HEK293 (cell line): ENCODE measurements around the gene SERGEF.

ENCODE experiments used
- CTCF ChIA-PET: fragments of 350-600 bp; formaldehyde crosslinking; extraction: SDS; loops from one replicate; lab custom pipeline; 2021; ENCODE audit warnings: antibody characterized with exemption; lab: Yijun Ruan, JAX
- POLR2A ChIA-PET: fragments of 300-600 bp; formaldehyde crosslinking; extraction: SDS; loops from one replicate; lab custom pipeline; 2020; ENCODE audit warnings: antibody characterized with exemption, inconsistent platforms; lab: Yijun Ruan, JAX
- H3K27ac ChIP-seq: fragments of 200-500 bp; sonication (Bioruptor generic); 2 replicates; pipeline ENCODE4 v1.5.1; 2014; ENCODE audit warnings: low read depth, low read length, control low read depth, inconsistent platforms; ENCODE audit errors: extremely low read depth
- H3K36me3 ChIP-seq, 2 experiments: fragments of 200-500 bp in 1 of 2; sonication (Bioruptor generic) in 1 of 2; 1 replicate in 1 of 2; 2 replicates in 1 of 2; pipeline ENCODE4 v1.5.1; 2014 to 2017; ENCODE audit warnings: inconsistent platforms in 2 of 2, low read length in 2 of 2; ENCODE audit not compliant: control insufficient read depth in 2 of 2, insufficient read depth in 1 of 2
- H3K4me1 ChIP-seq: fragments of 200-500 bp; sonication (Bioruptor generic); 2 replicates; pipeline ENCODE4 v1.5.1; 2014; ENCODE audit warnings: mild to moderate bottlenecking, low read length, inconsistent platforms; ENCODE audit not compliant: control insufficient read depth, insufficient read depth
- H3K4me3 ChIP-seq: 2 replicates; pipeline ENCODE4 v1.5.1; 2011; ENCODE audit warnings: low read depth, mild to moderate bottlenecking, control low read depth, low read length, moderate library complexity
- H3K9me3 ChIP-seq: fragments of 200-500 bp; sonication (Bioruptor generic); 2 replicates; pipeline ENCODE4 v1.5.1; 2014; ENCODE audit warnings: low read depth, low read length, inconsistent platforms; ENCODE audit not compliant: control insufficient read depth, insufficient read depth
- GLIS1 ChIP-seq: fragments of 450-650 bp; formaldehyde crosslinking; IDR thresholded peaks from 2 replicates; pipeline ENCODE4 v1.5.1; 2016; ENCODE audit warnings: missing biosample characterization, missing genetic modification characterization
- HOXA7 ChIP-seq: sonication (generic); formaldehyde crosslinking; IDR thresholded peaks from 2 replicates; pipeline ENCODE4 v1.8.1; 2022; ENCODE audit warnings: missing genetic modification reagents, borderline replicate concordance
- HOXC10 ChIP-seq: sonication (generic); formaldehyde crosslinking; IDR thresholded peaks from 2 replicates; pipeline ENCODE4 v1.8.1; 2023; ENCODE audit warnings: mild to moderate bottlenecking, missing genetic modification reagents
- MEIS1 ChIP-seq: sonication (generic); formaldehyde crosslinking; IDR thresholded peaks from 2 replicates; pipeline ENCODE4 v1.8.1; 2022; ENCODE audit warnings: missing genetic modification reagents, mild to moderate bottlenecking, borderline replicate concordance
- OVOL3 ChIP-seq: fragments of 450-650 bp; formaldehyde crosslinking; IDR thresholded peaks from 2 replicates; pipeline ENCODE4 v1.5.1; 2016; ENCODE audit warnings: missing biosample characterization, missing genetic modification characterization
- SP3 ChIP-seq: fragments of 450-650 bp; formaldehyde crosslinking; IDR thresholded peaks from 2 replicates; pipeline ENCODE4 v1.5.1; 2016; ENCODE audit warnings: missing biosample characterization, missing genetic modification characterization
- ZBTB1 ChIP-seq: fragments of 450-650 bp; formaldehyde crosslinking; IDR thresholded peaks from 2 replicates; pipeline ENCODE4 v1.5.1; 2016; ENCODE audit warnings: missing biosample characterization, missing genetic modification characterization
- ZBTB17 ChIP-seq: fragments of 450-650 bp; formaldehyde crosslinking; IDR thresholded peaks from 2 replicates; pipeline ENCODE4 v1.5.1; 2016; ENCODE audit warnings: missing biosample characterization, missing genetic modification characterization
- ZNF112 ChIP-seq: fragments of 450-650 bp; formaldehyde crosslinking; IDR thresholded peaks from 2 replicates; pipeline ENCODE4 v1.5.0; 2017; ENCODE audit warnings: missing biosample characterization, missing genetic modification characterization
- ZNF114 ChIP-seq: fragments of 450-650 bp; formaldehyde crosslinking; IDR thresholded peaks from 2 replicates; pipeline ENCODE4 v1.5.0; 2017; ENCODE audit warnings: missing biosample characterization, missing genetic modification characterization
- ZNF121 ChIP-seq: fragments of 450-650 bp; formaldehyde crosslinking; IDR thresholded peaks from 2 replicates; pipeline ENCODE4 v1.5.1; 2016; ENCODE audit warnings: missing biosample characterization, missing genetic modification characterization
- ZNF138 ChIP-seq: fragments of 450-650 bp; formaldehyde crosslinking; IDR thresholded peaks from 2 replicates; pipeline ENCODE4 v1.5.1; 2016; ENCODE audit warnings: missing biosample characterization, missing genetic modification characterization, borderline replicate concordance
- ZNF157 ChIP-seq: fragments of 450-650 bp; formaldehyde crosslinking; IDR thresholded peaks from 2 replicates; pipeline ENCODE4 v1.5.1; 2016; ENCODE audit warnings: missing biosample characterization, missing genetic modification characterization
- ZNF221 ChIP-seq: fragments of 450-650 bp; formaldehyde crosslinking; IDR thresholded peaks from 2 replicates; pipeline ENCODE4 v1.5.1; 2017; ENCODE audit warnings: missing biosample characterization, missing genetic modification characterization, borderline replicate concordance
- ZNF248 ChIP-seq: fragments of 450-650 bp; formaldehyde crosslinking; IDR thresholded peaks from 2 replicates; pipeline ENCODE4 v1.5.1; 2017; ENCODE audit warnings: missing biosample characterization, missing genetic modification characterization
- ZNF266 ChIP-seq: fragments of 450-650 bp; formaldehyde crosslinking; IDR thresholded peaks from 2 replicates; pipeline ENCODE4 v1.5.1; 2016; ENCODE audit warnings: missing biosample characterization, missing genetic modification characterization, low read depth
- ZNF394 ChIP-seq: fragments of 450-650 bp; formaldehyde crosslinking; IDR thresholded peaks from 2 replicates; pipeline ENCODE4 v1.5.1; 2016; ENCODE audit warnings: missing biosample characterization, missing genetic modification characterization, mild to moderate bottlenecking, moderate library complexity, borderline replicate concordance
- ZNF510 ChIP-seq: fragments of 450-650 bp; formaldehyde crosslinking; IDR thresholded peaks from 2 replicates; pipeline ENCODE4 v1.5.1; 2018; ENCODE audit warnings: mild to moderate bottlenecking, missing genetic modification characterization, missing biosample characterization; ENCODE audit not compliant: insufficient replicate concordance
- ZNF654 ChIP-seq: fragments of 450-650 bp; formaldehyde crosslinking; IDR thresholded peaks from 2 replicates; pipeline ENCODE4 v1.5.1; 2016; ENCODE audit warnings: low read depth, missing biosample characterization, missing genetic modification characterization
- ZNF664 ChIP-seq: fragments of 450-650 bp; formaldehyde crosslinking; IDR thresholded peaks from 2 replicates; pipeline ENCODE4 v1.5.1; 2016; ENCODE audit warnings: missing biosample characterization, missing genetic modification characterization
- ZNF704 ChIP-seq: fragments of 450-650 bp; formaldehyde crosslinking; IDR thresholded peaks from 2 replicates; pipeline ENCODE4 v1.5.1; 2016; ENCODE audit warnings: missing biosample characterization, missing genetic modification characterization
- ZNF830 ChIP-seq: fragments of 450-650 bp; IDR thresholded peaks from 2 replicates; pipeline ENCODE4 v1.5.0; 2018; ENCODE audit warnings: missing biosample characterization, missing genetic modification characterization, low read depth, mild to moderate bottlenecking, moderate library complexity
- ZNF843 ChIP-seq: fragments of 450-650 bp; formaldehyde crosslinking; IDR thresholded peaks from 2 replicates; pipeline ENCODE4 v1.5.1; 2016; ENCODE audit warnings: missing biosample characterization, missing genetic modification characterization
- TF ChIP-seq, protein P1 (sequence below): fragments of 450-650 bp; formaldehyde crosslinking; IDR thresholded peaks from 2 replicates; pipeline ENCODE4 v1.5.1; 2017; ENCODE audit warnings: missing biosample characterization, missing genetic modification characterization
- TF ChIP-seq, protein P2 (sequence below): fragments of 450-650 bp; formaldehyde crosslinking; IDR thresholded peaks from 2 replicates; pipeline ENCODE4 v1.5.1; 2016; ENCODE audit warnings: missing biosample characterization, missing genetic modification characterization

SERGEF gene

DNA sequence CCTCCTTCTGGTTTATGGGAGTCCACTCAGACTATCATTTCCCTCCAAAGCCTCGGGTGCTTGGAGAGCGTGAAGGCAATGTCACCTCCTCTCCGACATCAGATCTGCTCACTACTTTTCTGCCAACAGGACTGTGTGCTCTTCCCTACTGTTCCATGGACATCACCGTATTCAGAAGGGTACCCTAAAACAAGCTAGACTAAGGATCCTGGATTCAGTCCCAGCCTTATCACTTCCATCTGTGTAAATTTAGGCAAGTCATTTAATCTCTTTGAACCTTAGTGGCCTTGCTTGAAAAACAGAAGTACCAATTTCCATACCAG, 200.0 kb downstream of the SERGEF start (continued):
- TF ChIP-seq ZNF394 (tag by site-specific recombination) (no peak), ZNF664 (tag by site-specific recombination) (no peak), HOXC10 (CRISPR knock-in tag) (no peak), MEIS1 (CRISPR knock-in tag) (no peak), ZNF114 (tag by site-specific recombination) (no peak)

- Histone ChIP-seq H3K36me3 (no peaks in the 10 kb centered on the region), H3K4me3 (no peak overlapping the region), H3K9me3 (no peaks in the 10 kb centered on the region), H3K27ac (no peak overlapping the region), H3K4me1 (no peaks in the 10 kb centered on the region)
- TF ChIP-seq ZNF704 (no peak), OVOL3 (no peak), SP3 (tag by site-specific recombination) (no peak), GLIS1 (tag by site-specific recombination) (peak; percentile 76)
- TF ChIP-seq, protein P1, sequence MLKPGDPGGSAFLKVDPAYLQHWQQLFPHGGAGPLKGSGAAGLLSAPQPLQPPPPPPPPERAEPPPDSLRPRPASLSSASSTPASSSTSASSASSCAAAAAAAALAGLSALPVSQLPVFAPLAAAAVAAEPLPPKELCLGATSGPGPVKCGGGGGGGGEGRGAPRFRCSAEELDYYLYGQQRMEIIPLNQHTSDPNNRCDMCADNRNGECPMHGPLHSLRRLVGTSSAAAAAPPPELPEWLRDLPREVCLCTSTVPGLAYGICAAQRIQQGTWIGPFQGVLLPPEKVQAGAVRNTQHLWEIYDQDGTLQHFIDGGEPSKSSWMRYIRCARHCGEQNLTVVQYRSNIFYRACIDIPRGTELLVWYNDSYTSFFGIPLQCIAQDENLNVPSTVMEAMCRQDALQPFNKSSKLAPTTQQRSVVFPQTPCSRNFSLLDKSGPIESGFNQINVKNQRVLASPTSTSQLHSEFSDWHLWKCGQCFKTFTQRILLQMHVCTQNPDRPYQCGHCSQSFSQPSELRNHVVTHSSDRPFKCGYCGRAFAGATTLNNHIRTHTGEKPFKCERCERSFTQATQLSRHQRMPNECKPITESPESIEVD (tag by site-specific recombination) = 0 out of 2 replicates have a peak, but pooled peaks have one; percentile 21
- POLR2A ChIA-PET = interaction anchor here (0.6 kb wide), 1 partner anchor 1092 kb away, joined by 4 read pairs; no protein-coding TSS in a partner anchor
- CTCF ChIA-PET = interaction anchor here (0.7 to 2.3 kb wide), 4 partner anchors 16 to 81 kb away, joined by 3 to 7 read pairs (median 4); no protein-coding TSS in a partner anchor
These were observed 200.6 kb downstream of the SERGEF start for GRCh38 chr11:17812091-17812864.

DNA sequence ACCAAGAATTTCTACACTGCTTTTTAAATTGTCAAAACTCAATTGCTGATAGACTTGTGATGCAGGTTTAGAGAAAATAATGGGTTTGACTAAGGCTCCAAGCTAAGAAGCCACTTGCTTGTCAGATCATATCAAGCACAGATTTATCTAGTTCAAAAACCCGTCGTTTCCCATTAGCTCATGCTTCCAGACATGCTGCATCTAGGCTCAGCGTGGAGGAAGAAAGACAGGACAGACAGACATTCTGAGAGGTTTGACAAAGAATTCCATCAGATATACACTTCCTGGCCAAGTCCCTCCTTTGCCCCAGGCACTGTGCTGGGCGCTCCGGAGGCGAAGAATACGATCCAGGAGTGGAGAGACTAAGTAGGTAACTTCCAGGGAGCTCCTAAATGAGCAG, 201.5 kb downstream of the SERGEF start:
- ChIA-PET CTCF (interaction anchor here (0.6 to 2.3 kb wide), 3 partner anchors 9 to 81 kb away, joined by 3 to 7 read pairs (median 5); no protein-coding TSS in a partner anchor), POLR2A (no interaction called here)
- TF ChIP-seq ZNF266 (no peak), ZNF654 (tag by site-specific recombination) (no peak), ZNF830 (no peak), ZNF138 (tag by site-specific recombination) (no peak), ZNF157 (tag by site-specific recombination) (no peak), ZNF510 (tag by site-specific recombination) (no peak), ZNF121 (tag by site-specific recombination) (no peak), ZNF112 (tag by site-specific recombination) (no peak), ZNF248 (tag by site-specific recombination) (no peak), HOXA7 (CRISPR knock-in tag) (no peak), ZNF221 (tag by site-specific recombination) (no peak), ZNF843 (tag by site-specific recombination) (no peak), ZBTB1 (tag by site-specific recombination) (no peak), ZBTB17 (tag by site-specific recombination) (no peak)
- TF ChIP-seq, protein P2, sequence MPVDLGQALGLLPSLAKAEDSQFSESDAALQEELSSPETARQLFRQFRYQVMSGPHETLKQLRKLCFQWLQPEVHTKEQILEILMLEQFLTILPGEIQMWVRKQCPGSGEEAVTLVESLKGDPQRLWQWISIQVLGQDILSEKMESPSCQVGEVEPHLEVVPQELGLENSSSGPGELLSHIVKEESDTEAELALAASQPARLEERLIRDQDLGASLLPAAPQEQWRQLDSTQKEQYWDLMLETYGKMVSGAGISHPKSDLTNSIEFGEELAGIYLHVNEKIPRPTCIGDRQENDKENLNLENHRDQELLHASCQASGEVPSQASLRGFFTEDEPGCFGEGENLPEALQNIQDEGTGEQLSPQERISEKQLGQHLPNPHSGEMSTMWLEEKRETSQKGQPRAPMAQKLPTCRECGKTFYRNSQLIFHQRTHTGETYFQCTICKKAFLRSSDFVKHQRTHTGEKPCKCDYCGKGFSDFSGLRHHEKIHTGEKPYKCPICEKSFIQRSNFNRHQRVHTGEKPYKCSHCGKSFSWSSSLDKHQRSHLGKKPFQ (tag by site-specific recombination) = no peak
- Histone ChIP-seq H3K4me3 (no peak overlapping the region), H3K4me1 (no peaks in the 10 kb centered on the region), H3K9me3 (no peaks in the 10 kb centered on the region), H3K27ac (no peak overlapping the region), H3K36me3 (no peaks in the 10 kb centered on the region)
